NCI-H1417 (cell line): Measurements from ENCODE around the gene SLU7.

ENCODE experiments used
- DNase-seq, 3 experiments: peaks; one replicate each; lab custom pipeline; 2025; lab: John Stamatoyannopoulos, UW

SLU7 gene

GRCh38 chr5:160367261-160367660 is 51.6 kb downstream of the SLU7 start:
- no peak for DNase-seq

- no peak for DNase-seq
These were observed 52.7 kb downstream of the SLU7 start for GRCh38 chr5:160366230-160366629.

- no peak for DNase-seq
These were observed 55.1 kb downstream of the SLU7 start for GRCh38 chr5:160363660-160364395.

- no peak for DNase-seq
These were observed 55.7 kb downstream of the SLU7 start for GRCh38 chr5:160363211-160363610.

GRCh38 chr5:160361624-160362228 is 57.2 kb downstream of the SLU7 start:
- DNase-seq, result no peak

GRCh38 chr5:160360310-160360709 is 58.6 kb downstream of the SLU7 start:
- DNase-seq, result no peak

GRCh38 chr5:160359816-160360215 is 59.1 kb downstream of the SLU7 start:
- no peak for DNase-seq

- no peak for DNase-seq
These were observed 59.6 kb downstream of the SLU7 start for GRCh38 chr5:160359242-160359641.

GRCh38 chr5:160357861-160358411 is 60.9 kb downstream of the SLU7 start:
- DNase-seq, result no peak

GRCh38 chr5:160357394-160357793 is 61.5 kb downstream of the SLU7 start:
- no peak for DNase-seq

- DNase-seq, result no peak
These were observed 62.1 kb downstream of the SLU7 start for GRCh38 chr5:160356550-160357347.

GRCh38 chr5:160354666-160355065 is 64.2 kb downstream of the SLU7 start:
- DNase-seq, result no peak

GRCh38 chr5:160353379-160353778 is 65.5 kb downstream of the SLU7 start:
- no peak for DNase-seq

GRCh38 chr5:160352308-160352707 is 66.6 kb downstream of the SLU7 start:
- no peak for DNase-seq
